Stimulated activated CD8-positive, alpha-beta memory T cell treated with anti-CD3 and anti-CD28 coated beads, Interleukin-7, amount 100 ng/mL, for 24 hours (primary cell): ENCODE results near the gene FAM50B.

Experiments used
- DNase-seq: peaks from one replicate; pipeline ENCODE4 v3.0.0-alpha.2; 2020; ENCODE audit warnings: low read depth

FAM50B gene

GRCh38 chr6:3820563-3820962, 28.6 kb upstream of the FAM50B start:
- DNase-seq, result no peak

DNA sequence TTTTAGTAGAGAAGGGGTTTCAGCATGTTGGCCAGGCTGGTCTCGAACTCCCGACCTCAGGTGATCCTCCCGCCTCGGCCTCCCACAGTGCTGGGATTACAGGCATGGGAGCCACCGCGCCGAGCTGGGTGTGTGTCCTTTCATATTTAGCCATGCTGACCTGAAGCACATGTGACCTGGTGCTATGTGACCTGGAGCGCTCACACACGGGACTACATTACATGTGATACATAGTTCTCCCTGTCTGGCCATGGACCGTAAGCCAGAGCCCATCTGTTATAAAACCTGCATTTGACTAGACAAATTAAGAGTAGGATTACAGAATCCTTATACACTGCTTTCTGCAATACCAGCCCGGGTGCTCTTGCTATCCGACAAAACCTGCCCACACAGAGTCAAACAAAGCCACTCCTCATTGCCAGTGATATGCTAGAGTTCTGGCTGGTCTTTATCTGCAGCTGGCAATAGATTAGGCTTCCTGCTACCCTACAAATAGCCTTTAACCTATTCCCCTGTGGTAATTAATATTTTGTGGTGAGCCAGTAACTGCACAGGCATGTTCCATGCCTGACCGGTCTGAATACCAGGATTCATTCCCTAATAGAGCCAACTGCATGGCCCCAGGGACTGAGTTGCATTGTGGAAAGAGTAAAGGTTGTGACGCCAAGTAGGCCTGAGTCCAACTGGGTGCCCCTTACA, 26.3 kb upstream of the FAM50B start:
- DNase-seq, result no peak

DNA sequence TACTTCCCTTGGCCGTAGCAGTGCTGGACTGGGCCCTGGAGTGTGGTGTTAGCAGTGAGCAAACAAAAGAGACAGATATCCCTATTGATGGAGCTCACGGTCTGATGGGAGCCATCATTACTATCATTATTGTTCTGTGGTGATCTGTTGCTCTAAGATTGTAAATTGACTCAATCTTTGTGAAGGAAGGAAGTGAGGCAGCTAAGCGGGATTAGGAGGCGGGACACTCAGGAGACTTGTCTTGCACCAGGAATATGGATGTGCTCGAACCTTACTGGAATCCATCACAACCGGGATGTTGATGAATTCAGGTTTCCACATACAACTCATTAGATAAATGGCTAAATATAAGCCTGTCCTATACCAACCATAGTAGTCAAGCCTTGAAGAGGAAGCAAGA, 25.5 kb upstream of the FAM50B start:
- DNase-seq, result no peak

GRCh38 chr6:3825331-3825831, 23.8 kb upstream of the FAM50B start:
- no peak for DNase-seq

- DNase-seq, result no peak
These were observed 23.2 kb upstream of the FAM50B start for GRCh38 chr6:3825851-3826581.

- no peak for DNase-seq
These were observed 19.9 kb upstream of the FAM50B start for GRCh38 chr6:3829285-3829684.

- DNase-seq, result no peak
These were observed 18.4 kb upstream of the FAM50B start for GRCh38 chr6:3830806-3831205.

DNA sequence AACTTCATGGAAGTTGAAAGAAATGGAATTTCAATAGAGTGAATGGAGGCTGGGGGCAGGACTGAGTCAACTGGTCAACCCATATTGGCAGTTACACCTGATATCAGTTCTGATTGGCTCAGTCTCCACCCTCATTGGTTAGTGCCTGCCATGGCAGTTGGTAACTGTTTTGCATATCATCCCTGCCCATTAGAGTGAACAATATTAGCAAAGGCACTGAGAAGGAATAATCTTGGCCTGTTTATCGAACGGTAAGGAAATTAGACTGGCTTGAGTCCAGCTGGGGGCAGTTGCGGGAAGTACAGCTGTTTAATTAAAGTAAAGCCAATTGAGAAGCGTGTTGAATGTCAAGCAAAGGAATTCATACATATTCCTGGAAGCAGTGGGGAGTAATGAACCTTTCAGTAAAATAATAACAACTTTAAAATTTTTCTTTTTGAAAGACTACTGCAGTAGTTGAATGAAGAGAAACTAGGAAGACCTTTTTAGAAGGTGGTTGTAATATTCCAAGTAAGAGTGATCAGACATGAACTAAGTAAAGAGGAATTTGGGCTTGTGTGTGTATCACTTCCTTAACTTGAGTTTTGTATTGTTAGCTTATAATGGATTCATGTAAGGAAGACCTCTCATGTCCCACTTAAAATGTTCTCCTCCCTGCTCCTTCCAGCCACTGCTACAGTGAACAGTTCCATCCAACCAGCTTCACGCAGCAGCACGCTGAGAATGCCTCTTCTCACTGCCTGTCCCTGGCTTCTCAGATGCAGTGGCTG, 17.2 kb upstream of the FAM50B start:
- no peak for DNase-seq

DNA sequence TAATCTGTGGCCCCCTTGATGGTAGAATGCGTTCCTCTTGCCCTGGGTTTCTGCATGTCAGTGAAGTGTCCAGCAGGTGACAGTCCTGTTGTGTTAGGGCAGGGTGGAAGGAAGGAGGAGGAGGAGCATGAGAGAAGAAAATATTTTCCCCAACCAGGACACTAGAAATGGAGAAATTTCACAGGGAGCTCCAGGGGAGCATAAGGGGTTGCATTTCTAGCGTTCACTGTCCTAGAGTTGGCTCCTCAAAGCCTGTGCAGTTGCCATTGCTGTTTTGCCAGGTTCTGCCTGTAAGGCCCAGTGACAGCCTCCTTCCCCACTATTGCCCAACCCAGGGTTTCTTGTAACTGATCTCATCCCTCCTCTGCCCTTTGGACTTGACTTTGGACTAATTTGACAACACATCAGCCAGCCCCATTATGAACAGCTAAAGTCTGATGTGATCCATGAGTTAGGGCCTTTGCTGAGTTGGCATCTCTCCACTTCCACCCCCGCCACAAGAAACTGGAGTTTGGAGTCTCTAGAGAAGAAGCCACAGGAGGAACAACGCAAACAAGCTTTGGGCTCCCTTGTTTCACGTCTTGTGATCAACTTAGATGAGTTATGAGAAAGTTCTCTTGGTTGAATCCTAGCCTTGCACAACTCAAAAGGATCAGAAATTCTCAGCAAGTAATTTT, 14.0 kb upstream of the FAM50B start:
- no peak for DNase-seq

DNA sequence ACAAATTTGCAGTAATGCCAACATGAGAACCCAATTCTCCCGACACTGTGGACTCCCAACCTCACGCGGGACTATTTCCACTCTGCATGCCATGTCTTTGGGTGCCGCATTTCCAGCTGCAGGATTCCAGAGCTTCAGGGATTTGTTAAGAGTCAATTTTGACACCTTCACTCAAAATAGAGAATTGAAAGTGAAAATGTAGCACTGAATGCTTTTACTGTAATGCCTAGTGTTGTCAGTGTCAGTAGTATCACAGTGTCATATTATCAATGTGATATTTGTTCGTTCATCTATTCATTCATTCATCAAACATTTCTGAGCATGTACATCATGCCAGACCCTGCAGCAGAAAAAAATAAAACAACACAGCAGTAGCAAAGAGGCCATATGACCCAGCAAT, 13.4 kb upstream of the FAM50B start:
- no peak for DNase-seq

DNA sequence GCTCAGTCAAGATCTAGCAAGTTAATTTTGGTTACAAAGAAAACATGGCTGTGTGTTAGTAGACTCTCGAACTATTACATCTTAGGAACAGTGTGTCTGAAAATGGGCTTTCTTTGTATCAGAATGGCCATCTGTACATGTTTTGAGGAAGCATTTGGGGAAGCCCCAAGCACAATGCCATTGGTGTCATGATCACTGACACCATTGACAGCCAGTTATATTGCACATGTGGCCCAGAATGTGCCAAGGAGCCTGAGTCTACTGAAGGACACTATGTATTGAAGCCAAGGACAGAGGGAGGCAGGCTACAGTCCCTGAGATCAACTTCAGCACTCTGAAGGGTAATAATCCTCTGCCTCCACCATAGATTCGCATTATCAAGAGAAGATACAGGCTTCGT, 12.6 kb upstream of the FAM50B start:
- DNase-seq, result no peak

GRCh38 chr6:3837781-3838180, 11.4 kb upstream of the FAM50B start:
- no peak for DNase-seq

GRCh38 chr6:3838992-3839867, 9.9 kb upstream of the FAM50B start:
- DNase-seq, result no peak

- no peak for DNase-seq
These were observed 8.1 kb upstream of the FAM50B start for GRCh38 chr6:3841066-3841454.

GRCh38 chr6:3841711-3842565, 7.2 kb upstream of the FAM50B start:
- DNase-seq, result no peak

DNA sequence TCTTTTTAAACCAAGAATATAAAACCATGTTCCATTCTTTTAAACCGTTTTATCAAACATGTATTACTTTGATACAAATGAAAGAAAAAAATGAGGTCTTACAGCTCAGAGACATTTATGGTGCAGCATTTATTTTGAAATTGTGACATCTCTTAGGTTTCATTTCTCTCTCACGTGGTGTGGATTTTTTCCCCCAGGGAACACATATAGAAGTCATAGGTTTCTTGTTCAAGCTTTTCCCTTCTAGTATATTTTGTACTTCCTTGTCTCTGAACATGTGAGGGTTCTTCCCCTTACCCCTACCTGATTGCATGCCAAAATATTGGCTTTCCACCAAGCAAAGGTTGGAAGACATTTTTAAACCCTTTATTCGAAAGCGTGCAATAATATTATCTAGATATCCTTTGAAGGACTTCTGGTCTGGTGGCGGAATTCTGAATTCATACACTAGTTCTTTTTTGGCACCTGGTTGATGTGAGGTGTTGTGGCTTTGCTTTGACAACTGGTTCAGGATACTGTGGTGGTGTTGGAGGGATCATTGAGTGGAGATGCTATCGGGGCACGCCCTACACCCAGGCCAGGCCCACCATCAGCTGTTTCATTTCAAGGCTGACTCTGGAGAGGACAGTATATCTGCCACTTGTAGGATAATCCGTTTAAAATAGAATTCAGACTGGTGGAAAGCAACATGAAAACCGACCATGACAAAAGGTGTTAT, 5.6 kb upstream of the FAM50B start:
- DNase-seq, result no peak

GRCh38 chr6:3844097-3844463, 5.1 kb upstream of the FAM50B start:
- no peak for DNase-seq

DNA sequence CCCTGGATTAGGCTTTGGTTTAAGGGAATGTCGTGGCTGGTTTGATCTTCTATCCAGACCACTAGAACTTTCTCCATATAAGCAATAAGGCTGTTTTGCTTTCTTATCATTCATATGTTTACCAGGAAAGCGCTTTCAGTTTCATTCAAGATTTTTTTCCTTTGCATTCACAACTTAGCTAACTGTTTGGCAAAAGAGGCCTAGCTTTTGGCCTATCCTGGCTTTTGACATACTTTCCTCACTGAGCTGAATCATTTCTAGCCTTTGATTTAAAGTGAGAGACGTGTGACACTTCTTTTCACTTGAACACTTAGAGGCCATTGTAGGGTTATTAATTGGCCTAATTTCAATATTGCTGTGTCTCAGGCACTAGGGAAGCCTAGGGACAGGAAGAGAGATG, 1.7 kb upstream of the FAM50B start:
- no peak for DNase-seq

DNA sequence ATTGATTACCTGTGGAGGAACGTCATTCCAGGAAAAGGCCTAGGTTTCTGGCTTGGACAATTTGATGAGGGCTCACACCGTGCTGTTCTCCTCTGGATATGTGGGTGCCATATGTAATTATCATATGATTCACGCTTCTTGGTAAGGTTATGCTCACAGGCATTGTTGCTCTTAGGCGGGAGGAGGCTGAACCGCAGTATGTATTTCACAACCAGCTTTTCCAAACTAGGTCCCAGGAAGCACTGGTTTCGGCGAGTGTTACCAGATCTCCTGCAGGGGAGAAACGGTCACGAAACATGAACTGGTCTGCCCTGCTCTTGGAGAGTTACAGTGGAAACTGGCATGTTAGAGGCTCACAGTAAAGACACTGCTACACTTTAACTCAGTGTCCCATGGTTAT, 793 bp upstream of the FAM50B start:
- no peak for DNase-seq
